ENCODE results near the gene CCDC124. TPM values are rescaled to one million over a fixed set of nuclear protein-coding genes. Genes with fewer than 3 reads are reported as not detected.
A peak's percentile ranks its signal among the peaks of the same experiment; 100 is the strongest.
"Not testable (repeated sequence)": the region's sequence is repeated elsewhere in the genome, so short reads cannot be mapped to it uniquely, and the experiment has no call there.

CCDC124 gene
- 10 to 100 TPM; 45.5 to 76.9 (median 52.1) TPM for polyA plus RNA-seq

GRCh38 chr19:17932485-17933338, at the start of gene CCDC124:
CCDC124 (plus strand) TSS chr19:17933015; CDS start chr19:17936421, 3,406 bp downstream.
- Mint-ChIP-seq H3K9me3 (no peaks in the 10 kb centered on the region), H3K36me3 (no peaks in the 10 kb centered on the region), H3K4me3 (peak within 1 kb of the TSS; percentile 85 to 95 (median 90)), H3K4me1 (peaks cover 20 to 21% of the 10 kb centered on the region in 2 donors), H3K27me3 (ENCODE audit: low read depth in 3 of 3) (peaks cover 5 to 8% (median 8%) of the 10 kb centered on the region in 3 donors), H3K27ac (peak within 1 kb of the TSS; percentile 92 to 98 (median 96))
- DNase-seq = peak; percentile 90 to 93 (median 93)

GRCh38 chr19:17883627-17884410, 49.0 kb upstream of the CCDC124 start:
- H3K4me1 Mint-ChIP-seq = no peaks in the 10 kb centered on the region
- no peaks in the 10 kb centered on the region for H3K36me3 Mint-ChIP-seq
- H3K9me3 Mint-ChIP-seq = no peaks in the 10 kb centered on the region
- no peaks in the 10 kb centered on the region for H3K27me3 Mint-ChIP-seq (ENCODE audit: low read depth in 3 of 3)
- H3K4me3 Mint-ChIP-seq = no peak overlapping the region
- DNase-seq = no peak
- no peak overlapping the region for H3K27ac Mint-ChIP-seq

DNA sequence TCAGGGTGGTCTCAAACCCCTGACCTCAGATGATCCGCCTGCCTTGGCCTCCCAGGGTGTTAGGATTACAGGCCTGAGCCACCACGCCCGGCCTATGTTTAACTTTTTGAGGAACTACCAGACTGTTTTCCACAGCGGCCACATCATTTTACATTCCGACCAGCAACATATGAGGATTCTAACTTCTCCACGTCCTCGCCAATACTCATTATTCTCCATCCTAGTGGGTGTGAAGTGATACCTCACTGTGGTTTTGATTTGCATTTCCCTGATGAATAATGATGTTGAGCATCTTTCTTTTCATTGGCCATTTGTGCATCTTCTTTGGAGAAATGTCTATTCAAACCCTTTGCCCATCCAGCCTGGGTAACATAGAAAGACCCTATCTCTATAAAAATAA, 46.3 kb upstream of the CCDC124 start:
- no peaks in the 10 kb centered on the region for H3K4me1 Mint-ChIP-seq
- no peaks in the 10 kb centered on the region for H3K9me3 Mint-ChIP-seq
- no peak for DNase-seq
- H3K4me3 Mint-ChIP-seq = no peak overlapping the region
- no peaks in the 10 kb centered on the region for H3K36me3 Mint-ChIP-seq
- H3K27me3 Mint-ChIP-seq (ENCODE audit: low read depth in 3 of 3) = peaks cover 0 to 7% (median 0%) of the 10 kb centered on the region in 3 donors
- no peak overlapping the region for H3K27ac Mint-ChIP-seq

- DNase-seq; H3K27me3 Mint-ChIP-seq (ENCODE audit: low read depth in 3 of 3); H3K27ac Mint-ChIP-seq; H3K36me3 Mint-ChIP-seq; H3K9me3 Mint-ChIP-seq; H3K4me1 Mint-ChIP-seq; H3K4me3 Mint-ChIP-seq: not testable (repeated sequence)
These were observed 45.6 kb upstream of the CCDC124 start for GRCh38 chr19:17887221-17887620.

DNA sequence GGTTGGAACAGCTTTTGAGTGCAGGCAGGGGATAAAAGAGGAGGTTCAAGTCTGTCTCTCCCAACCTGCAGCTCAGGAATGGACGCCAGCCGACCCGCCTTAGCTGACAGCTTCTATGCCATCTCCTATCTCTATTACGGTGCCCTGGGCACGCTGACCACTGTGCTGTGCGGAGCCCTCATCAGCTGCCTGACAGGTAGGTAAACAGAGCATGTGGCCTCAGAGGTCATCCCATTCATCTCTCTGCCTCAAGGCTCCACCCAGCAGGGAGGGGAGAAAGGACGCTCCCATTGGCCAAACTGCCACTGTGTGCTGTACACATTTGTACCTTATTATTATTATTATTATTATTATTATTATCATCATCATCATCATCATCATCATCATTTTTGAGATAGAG, 44.6 kb upstream of the CCDC124 start:
- H3K4me3 Mint-ChIP-seq = no peak overlapping the region
- H3K36me3 Mint-ChIP-seq = no peaks in the 10 kb centered on the region
- no peaks in the 10 kb centered on the region for H3K9me3 Mint-ChIP-seq
- no peak overlapping the region for H3K27ac Mint-ChIP-seq
- DNase-seq = no peak
- no peaks in the 10 kb centered on the region for H3K4me1 Mint-ChIP-seq
- H3K27me3 Mint-ChIP-seq (ENCODE audit: low read depth in 3 of 3) = peaks cover 0 to 12% (median 1%) of the 10 kb centered on the region in 3 donors

DNA sequence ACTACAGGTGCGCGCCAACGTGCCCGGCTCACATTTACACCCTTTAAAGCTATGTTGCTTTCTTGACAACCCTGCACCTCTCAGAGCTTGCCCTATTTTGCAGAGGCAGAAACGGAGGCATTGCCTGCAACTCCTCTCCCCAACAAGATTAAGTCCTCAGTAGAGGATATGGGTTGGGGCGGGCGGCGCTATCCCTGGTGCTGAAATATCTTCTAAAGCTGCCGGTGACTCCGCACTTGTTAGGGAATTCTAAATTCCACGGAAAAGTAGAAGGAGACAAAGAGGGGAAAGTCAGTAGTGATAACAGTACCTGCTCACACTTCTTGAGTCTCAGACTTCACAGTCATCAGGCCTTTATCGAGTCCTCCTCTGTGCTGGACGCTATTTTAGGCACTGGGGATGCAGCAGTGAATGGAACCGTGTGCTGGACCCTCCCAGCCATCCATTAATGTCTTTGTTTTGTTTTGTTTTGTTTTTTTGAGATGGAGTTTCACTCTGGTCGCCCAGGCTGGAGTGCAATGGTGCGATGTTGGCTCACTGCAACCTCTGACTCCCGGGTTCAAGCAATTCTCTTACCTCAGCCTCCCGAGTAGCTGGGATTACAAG, 43.1 kb upstream of the CCDC124 start:
- no peak overlapping the region for H3K27ac Mint-ChIP-seq
- no peak for DNase-seq
- H3K36me3 Mint-ChIP-seq = no peaks in the 10 kb centered on the region
- peaks cover 1 to 12% (median 2%) of the 10 kb centered on the region in 3 donors for H3K27me3 Mint-ChIP-seq (ENCODE audit: low read depth in 3 of 3)
- no peak overlapping the region for H3K4me3 Mint-ChIP-seq
- no peaks in the 10 kb centered on the region for H3K9me3 Mint-ChIP-seq
- H3K4me1 Mint-ChIP-seq = no peaks in the 10 kb centered on the region

- Mint-ChIP-seq H3K4me1 (no peaks in the 10 kb centered on the region), H3K27ac (no peak overlapping the region), H3K4me3 (no peak overlapping the region), H3K36me3 (no peaks in the 10 kb centered on the region), H3K27me3 (ENCODE audit: low read depth in 3 of 3) (peaks cover 1 to 15% (median 5%) of the 10 kb centered on the region in 3 donors), H3K9me3 (no peaks in the 10 kb centered on the region)
- DNase-seq = no peak
These were observed 39.0 kb upstream of the CCDC124 start for GRCh38 chr19:17893766-17894165.

DNA sequence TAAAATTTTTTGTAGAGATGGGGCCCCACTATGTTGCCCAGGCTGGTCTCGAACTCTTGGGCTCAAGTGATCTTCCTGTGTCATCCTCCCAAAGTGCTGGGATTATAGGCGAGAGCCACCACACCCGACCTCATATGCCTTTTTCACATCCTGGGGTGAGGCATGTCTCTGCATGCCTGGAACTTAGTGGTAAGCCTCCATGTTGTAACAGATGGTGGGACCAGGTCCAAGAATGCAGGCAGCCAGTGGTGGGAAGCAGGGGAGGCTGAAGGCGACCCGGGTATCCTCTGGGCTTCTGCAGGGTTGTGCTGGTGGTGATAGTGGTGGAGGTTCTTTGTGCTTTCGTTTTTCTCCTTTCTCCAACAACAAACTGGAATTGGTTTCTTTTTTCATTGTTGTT, 30.1 kb upstream of the CCDC124 start:
- Mint-ChIP-seq H3K27ac (no peak overlapping the region), H3K27me3 (ENCODE audit: low read depth in 3 of 3) (peaks cover 0 to 5% (median 2%) of the 10 kb centered on the region in 3 donors), H3K36me3 (no peaks in the 10 kb centered on the region), H3K9me3 (no peaks in the 10 kb centered on the region), H3K4me3 (no peak overlapping the region), H3K4me1 (no peaks in the 10 kb centered on the region)
- DNase-seq = no peak

- no peak for DNase-seq
- peaks cover 0 to 9% (median 5%) of the 10 kb centered on the region in 6 donors for H3K9me3 Mint-ChIP-seq
- H3K4me3 Mint-ChIP-seq = no peak overlapping the region
- no peaks in the 10 kb centered on the region for H3K36me3 Mint-ChIP-seq
- H3K4me1 Mint-ChIP-seq = no peaks in the 10 kb centered on the region
- H3K27me3 Mint-ChIP-seq (ENCODE audit: low read depth in 3 of 3) = peaks cover 1 to 4% (median 4%) of the 10 kb centered on the region in 3 donors
- no peak overlapping the region for H3K27ac Mint-ChIP-seq
These were observed 24.6 kb upstream of the CCDC124 start for GRCh38 chr19:17908244-17908643.

DNA sequence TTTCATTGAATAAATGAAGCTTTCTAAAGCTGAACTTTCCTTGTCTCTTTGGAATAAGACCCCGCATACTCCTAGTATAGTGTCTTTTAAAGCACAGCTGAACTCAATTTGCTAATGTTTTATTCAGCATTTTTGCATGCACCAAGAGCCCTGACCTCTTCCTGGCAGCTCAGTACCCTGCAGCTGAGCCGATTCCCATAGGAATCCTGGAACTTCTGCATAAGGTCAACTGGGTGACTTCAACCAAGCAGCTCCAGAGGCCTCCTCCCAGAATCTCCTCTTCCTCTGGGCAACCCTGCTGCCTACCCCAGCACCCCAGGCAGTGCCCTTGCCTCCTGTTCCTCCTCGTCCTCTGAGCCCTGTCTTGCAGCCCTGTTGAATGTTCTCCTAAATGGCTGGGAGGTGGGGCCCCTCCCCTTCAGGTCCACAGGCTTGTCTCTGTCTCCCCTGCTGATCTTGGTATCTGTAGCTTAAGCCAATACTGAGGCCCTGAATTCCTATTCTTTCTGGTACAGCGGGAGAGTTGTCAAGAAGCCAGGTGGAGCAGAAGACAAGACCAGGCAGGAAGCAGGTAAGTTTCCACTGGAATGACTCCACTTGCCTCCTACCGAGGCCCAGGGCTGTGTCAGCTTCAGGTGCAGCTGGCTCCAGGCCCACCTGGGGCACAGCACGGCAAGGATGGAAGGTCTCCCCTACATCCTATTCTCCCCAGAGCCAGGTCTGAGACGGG, 23.6 kb upstream of the CCDC124 start:
- H3K36me3 Mint-ChIP-seq = no peaks in the 10 kb centered on the region

GRCh38 chr19:17910791-17911360, 21.9 kb upstream of the CCDC124 start:
- Mint-ChIP-seq H3K36me3 (no peaks in the 10 kb centered on the region), H3K4me3 (no peak overlapping the region), H3K4me1 (no peaks in the 10 kb centered on the region), H3K27ac (no peak overlapping the region), H3K9me3 (peaks cover 2 to 11% (median 5%) of the 10 kb centered on the region in 6 donors), H3K27me3 (ENCODE audit: low read depth in 3 of 3) (peaks cover 1 to 7% (median 2%) of the 10 kb centered on the region in 3 donors)
- DNase-seq = no peak

More for the DNA sequence above, 23.6 kb upstream of the CCDC124 start:
- Mint-ChIP-seq H3K27ac (no peak overlapping the region), H3K4me1 (no peaks in the 10 kb centered on the region), H3K4me3 (no peak overlapping the region), H3K27me3 (ENCODE audit: low read depth in 3 of 3) (peaks cover 1 to 7% (median 2%) of the 10 kb centered on the region in 3 donors), H3K9me3 (peaks cover 2 to 11% (median 5%) of the 10 kb centered on the region in 6 donors)
- no peak for DNase-seq

DNA sequence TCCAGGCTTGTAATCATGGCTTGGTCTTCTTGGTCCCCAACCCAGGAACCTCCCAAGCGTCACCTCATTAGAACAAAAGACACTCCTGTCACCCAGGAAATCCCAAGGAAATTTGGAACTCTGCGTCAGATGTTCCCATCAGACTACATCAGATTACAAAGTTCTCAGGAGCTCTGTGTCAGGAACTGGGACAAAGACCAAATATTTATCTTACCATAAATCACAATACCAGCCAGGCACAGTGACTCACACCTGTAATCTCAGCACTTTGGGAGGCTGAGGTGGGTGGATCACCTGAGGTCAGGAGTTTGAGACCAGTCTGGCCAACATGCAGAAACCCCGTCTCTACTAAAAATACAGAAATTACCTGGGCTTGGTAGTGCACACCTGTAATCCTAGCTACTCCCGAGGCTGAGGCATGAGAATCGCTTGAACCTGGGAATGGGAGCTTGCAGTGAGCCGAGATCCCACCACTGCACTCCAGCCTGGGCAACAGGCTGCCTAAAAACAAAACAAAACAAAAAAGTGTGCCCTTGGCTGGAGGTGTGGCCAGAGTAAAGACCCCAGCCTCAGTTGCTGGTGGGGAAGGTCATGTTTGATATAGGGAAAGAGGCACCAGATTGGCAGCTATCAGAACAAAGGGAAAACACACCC, 16.7 kb upstream of the CCDC124 start:
- no peaks in the 10 kb centered on the region for H3K4me1 Mint-ChIP-seq

DNA sequence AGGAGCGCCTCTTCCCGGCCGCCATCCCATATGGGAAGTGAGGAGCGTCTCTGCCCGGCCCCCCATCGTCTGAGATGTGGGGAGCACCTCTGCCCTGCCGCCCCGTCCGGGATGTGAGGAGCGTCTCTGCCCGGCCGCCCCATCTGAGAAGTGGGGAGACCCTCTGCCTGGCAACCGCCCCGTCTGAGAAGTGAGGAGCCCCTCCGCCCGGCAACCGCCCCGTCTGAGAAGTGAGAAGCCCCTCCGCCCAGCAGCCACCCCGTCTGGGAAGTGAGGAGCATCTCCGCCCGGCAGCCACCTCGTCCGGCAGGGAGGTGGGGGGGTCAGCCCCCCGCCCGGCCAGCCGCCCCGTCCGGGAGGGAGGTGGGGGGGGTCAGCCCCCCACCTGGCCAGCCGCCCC, 14.7 kb upstream of the CCDC124 start:
- not testable (repeated sequence) for H3K36me3 Mint-ChIP-seq, H3K27ac Mint-ChIP-seq, DNase-seq, H3K4me1 Mint-ChIP-seq, H3K9me3 Mint-ChIP-seq, H3K4me3 Mint-ChIP-seq
- peaks cover 5 to 12% (median 7%) of the 10 kb centered on the region in 3 donors for H3K27me3 Mint-ChIP-seq (ENCODE audit: low read depth in 3 of 3)

More for the DNA sequence above, 16.7 kb upstream of the CCDC124 start:
- H3K27ac Mint-ChIP-seq = no peak overlapping the region
- no peak for DNase-seq
- peaks cover 0 to 5% (median under 1%) of the 10 kb centered on the region in 6 donors for H3K9me3 Mint-ChIP-seq
- H3K27me3 Mint-ChIP-seq (ENCODE audit: low read depth in 3 of 3) = peaks cover 0 to 12% (median 7%) of the 10 kb centered on the region in 3 donors
- no peaks in the 10 kb centered on the region for H3K36me3 Mint-ChIP-seq
- H3K4me3 Mint-ChIP-seq = no peak overlapping the region

All from immature natural killer cell (primary cell).